ENCODE data around the gene NEK8. TPM values are rescaled to one million over a fixed set of nuclear protein-coding genes. Genes with fewer than 3 reads are reported as not detected.
"Not testable (repeated sequence)": the region's sequence is repeated elsewhere in the genome, so short reads cannot be mapped to it uniquely, and the experiment has no call there.

NEK8 gene
- total RNA-seq, 4 donors from 2014 or later = 2.8 to 6.0 (median 3.5) TPM

- WGBS, 2 donors = 47 to 56% methylated on average over 4 of the region's 4 CpGs
Observed at GRCh38 chr17:28765038-28765437, 36.5 kb downstream of the NEK8 start.

GRCh38 chr17:28773736-28774135, 45.1 kb downstream of the NEK8 start:
- TF ChIP-seq CTCF (IDR thresholded peaks at IDR 0.05) = no peak
- no peak for TF ChIP-seq POLR2A (IDR thresholded peaks at IDR 0.05)
- no peak for TF ChIP-seq EP300 (IDR thresholded peaks at IDR 0.05)
- H3K4me1 ChIP-seq = peaks cover 0 to 3% (median 0%) of the 10 kb centered on the region in 4 donors
- H3K27ac ChIP-seq = no peak overlapping the region
- no peak for DNase-seq (ENCODE audit: low spot score in 2 of 2)
- H3K9me3 ChIP-seq = no peaks in the 10 kb centered on the region
- H3K4me3 ChIP-seq = no peak overlapping the region
- H3K36me3 ChIP-seq = peaks cover 0 to 7% (median 0%) of the 10 kb centered on the region in 3 donors
- 69 to 75% methylated on average over 6 of the region's 6 CpGs for WGBS, 2 donors
- no peaks in the 10 kb centered on the region for H3K27me3 ChIP-seq

More at GRCh38 chr17:28765038-28765437, 36.5 kb downstream of the NEK8 start:
- H3K27me3 ChIP-seq = no peaks in the 10 kb centered on the region
- TF ChIP-seq EP300 (IDR thresholded peaks at IDR 0.05) = no peak
- H3K9me3 ChIP-seq = no peaks in the 10 kb centered on the region
- H3K4me1 ChIP-seq = peaks cover 0 to 25% (median 0%) of the 10 kb centered on the region in 4 donors
- DNase-seq (ENCODE audit: low spot score in 2 of 2) = no peak
- H3K27ac ChIP-seq = peak overlapping the region in 1 of 4 donors; percentile 29
- H3K4me3 ChIP-seq = no peak overlapping the region
- peaks cover 0 to 33% (median 0%) of the 10 kb centered on the region in 3 donors for H3K36me3 ChIP-seq

- TF ChIP-seq EP300 (IDR thresholded peaks at IDR 0.05) (no peak), CTCF (IDR thresholded peaks at IDR 0.05) (no peak)
- H3K27ac ChIP-seq = no peak overlapping the region
Observed at GRCh38 chr17:28774206-28774605, 45.6 kb downstream of the NEK8 start.

GRCh38 chr17:28777178-28777577, 48.6 kb downstream of the NEK8 start:
- DNase-seq (ENCODE audit: low spot score in 2 of 2) = no peak
- no peak overlapping the region for H3K4me3 ChIP-seq
- no peaks in the 10 kb centered on the region for H3K9me3 ChIP-seq
- TF ChIP-seq EP300 (IDR thresholded peaks at IDR 0.05) (no peak), POLR2A (IDR thresholded peaks at IDR 0.05) (no peak), CTCF (IDR thresholded peaks at IDR 0.05) (no peak)
- no peaks in the 10 kb centered on the region for H3K27me3 ChIP-seq
- H3K27ac ChIP-seq = no peak overlapping the region
- 41 to 68% methylated on average over 1 of the region's 1 CpG for WGBS, 2 donors
- peaks cover 0 to 3% (median 0%) of the 10 kb centered on the region in 4 donors for H3K4me1 ChIP-seq
- peaks cover 0 to 7% (median 0%) of the 10 kb centered on the region in 3 donors for H3K36me3 ChIP-seq

More at GRCh38 chr17:28774206-28774605, 45.6 kb downstream of the NEK8 start:
- 66 to 76% methylated on average over 3 of the region's 3 CpGs for whole genome bisulfite sequencing, 2 donors
- H3K9me3 ChIP-seq = no peaks in the 10 kb centered on the region
- H3K27me3 ChIP-seq = no peaks in the 10 kb centered on the region
- H3K36me3 ChIP-seq = peaks cover 0 to 7% (median 0%) of the 10 kb centered on the region in 3 donors
- no peak for DNase-seq (ENCODE audit: low spot score in 2 of 2)
- H3K4me3 ChIP-seq = no peak overlapping the region
- peaks cover 0 to 3% (median 0%) of the 10 kb centered on the region in 4 donors for H3K4me1 ChIP-seq

- not testable (repeated sequence) for DNase-seq (ENCODE audit: low spot score in 2 of 2); H3K27ac ChIP-seq; H3K36me3 ChIP-seq; H3K4me1 ChIP-seq; H3K9me3 ChIP-seq; H3K27me3 ChIP-seq; H3K4me3 ChIP-seq
- 95 to 97% methylated on average over 13 of the region's 13 CpGs for WGBS, 2 donors
Observed at GRCh38 chr17:28779601-28780000, 51.0 kb downstream of the NEK8 start.

- DNase-seq (ENCODE audit: low spot score in 2 of 2) = no peak
- Histone ChIP-seq H3K4me1 (no peaks in the 10 kb centered on the region), H3K27ac (no peak overlapping the region), H3K4me3 (no peak overlapping the region), H3K27me3 (no peaks in the 10 kb centered on the region), H3K36me3 (peaks cover 0 to 2% (median 0%) of the 10 kb centered on the region in 3 donors), H3K9me3 (no peaks in the 10 kb centered on the region)
- 88 to 90% methylated on average over 3 of the region's 3 CpGs for WGBS, 2 donors
- TF ChIP-seq POLR2A (IDR thresholded peaks at IDR 0.05) (no peak), CTCF (IDR thresholded peaks at IDR 0.05) (no peak), EP300 (IDR thresholded peaks at IDR 0.05) (no peak)
Observed at GRCh38 chr17:28783161-28783560, 54.6 kb downstream of the NEK8 start.
